Right atrium auricular region (tissue), 2 donors: Measurements from ENCODE around the gene SLC19A1. TPM values are rescaled to one million over a fixed set of nuclear protein-coding genes. Genes with fewer than 3 reads are reported as not detected.
"Not testable (repeated sequence)": the region's sequence is repeated elsewhere in the genome, so short reads cannot be mapped to it uniquely, and the experiment has no call there.

Source experiments
- DNase-seq: peaks from one replicate; pipeline ENCODE4 v3.0.0-alpha.2; 2019; ENCODE audit warnings: low spot score
- H3K27ac ChIP-seq, 2 donors: fragments of 200-600 bp; sonication (generic); 1 replicate in 1 of 2; 2 replicates in 1 of 2; pipeline ENCODE4 v1.5.1; 2016 to 2019
- H3K27me3 ChIP-seq, 2 donors: fragments of 200-600 bp; sonication (generic); one replicate each; pipeline versions ENCODE4 v1.5.1 to v1.6.0; 2017 to 2019
- H3K36me3 ChIP-seq: fragments of 200-600 bp; sonication (generic); one replicate; pipeline ENCODE4 v1.5.1; 2016
- H3K4me1 ChIP-seq, 2 donors: fragments of 200-600 bp; sonication (generic); one replicate each; pipeline versions ENCODE4 v1.5.1 to v1.6.0; 2017 to 2019
- H3K4me3 ChIP-seq, 2 donors: fragments of 200-600 bp; sonication (generic); 1 replicate in 1 of 2; 2 replicates in 1 of 2; pipeline ENCODE4 v1.5.1; 2017 to 2019; ENCODE audit warnings: mild to moderate bottlenecking in 1 of 2, moderate library complexity in 1 of 2
- H3K9me3 ChIP-seq, 2 donors: fragments of 200-600 bp; sonication (generic); one replicate each; pipeline ENCODE4 v1.5.1; 2019
- CTCF ChIP-seq, 2 donors: fragments of 200-600 bp; sonication (generic); IDR thresholded peaks; one replicate each; pipeline ENCODE4 v1.5.1; 2019; ENCODE audit warnings: antibody characterized with exemption in 2 of 2
- total RNA-seq, 2 donors: library from RNA; depleted of rRNA; stranded (reverse); fragments of >200 nt; gene quantifications; one replicate each; pipeline ENCODE4 v1.1.0, GENCODE V29; 2016

Gene SLC19A1
- total RNA-seq, 2 donors from 2014 or later = 2.2 to 5.3 TPM

GRCh38 chr21:45502006-45502345 is 40.3 kb downstream of the SLC19A1 start:
- no peak overlapping the region for H3K4me3 ChIP-seq
- H3K9me3 ChIP-seq = no peaks in the 10 kb centered on the region
- H3K27me3 ChIP-seq = no peaks in the 10 kb centered on the region
- no peak for DNase-seq
- no peak overlapping the region for H3K27ac ChIP-seq
- H3K36me3 ChIP-seq = peaks cover 20% of the 10 kb centered on the region
- no peaks in the 10 kb centered on the region for H3K4me1 ChIP-seq
- no peak for TF ChIP-seq CTCF (IDR thresholded peaks at IDR 0.05)

- peaks cover 26% of the 10 kb centered on the region for H3K36me3 ChIP-seq
- not testable (repeated sequence) for DNase-seq, H3K9me3 ChIP-seq, H3K27ac ChIP-seq, H3K4me1 ChIP-seq, H3K27me3 ChIP-seq, H3K4me3 ChIP-seq
Observed at GRCh38 chr21:45501081-45502005, 40.9 kb downstream of the SLC19A1 start.

- no peak for TF ChIP-seq CTCF (IDR thresholded peaks at IDR 0.05)
- no peaks in the 10 kb centered on the region for H3K27me3 ChIP-seq
- H3K27ac ChIP-seq = no peak overlapping the region
- no peaks in the 10 kb centered on the region for H3K4me1 ChIP-seq
- H3K9me3 ChIP-seq = no peaks in the 10 kb centered on the region
- peaks cover 39% of the 10 kb centered on the region for H3K36me3 ChIP-seq
- H3K4me3 ChIP-seq = no peak overlapping the region
- no peak for DNase-seq
Observed at GRCh38 chr21:45499970-45500577, 42.2 kb downstream of the SLC19A1 start.

GRCh38 chr21:45499201-45499750 is 43.0 kb downstream of the SLC19A1 start:
- no peak for DNase-seq

GRCh38 chr21:45498646-45499000 is 43.6 kb downstream of the SLC19A1 start:
- no peak for DNase-seq
- Histone ChIP-seq H3K4me3 (no peak overlapping the region), H3K27ac (no peak overlapping the region), H3K36me3 (peaks cover 46% of the 10 kb centered on the region), H3K27me3 (no peaks in the 10 kb centered on the region), H3K4me1 (no peaks in the 10 kb centered on the region), H3K9me3 (no peaks in the 10 kb centered on the region)
- TF ChIP-seq CTCF (IDR thresholded peaks at IDR 0.05) = no peak

More at GRCh38 chr21:45499201-45499750, 43.0 kb downstream of the SLC19A1 start:
- Histone ChIP-seq H3K9me3 (no peaks in the 10 kb centered on the region), H3K4me1 (no peaks in the 10 kb centered on the region), H3K27ac (no peak overlapping the region), H3K27me3 (no peaks in the 10 kb centered on the region), H3K4me3 (no peak overlapping the region), H3K36me3 (peaks cover 43% of the 10 kb centered on the region)
- TF ChIP-seq CTCF (IDR thresholded peaks at IDR 0.05) = no peak
